ENCODE data around the gene FCRLB. TPM values are rescaled to one million over a fixed set of nuclear protein-coding genes. Genes with fewer than 3 reads are reported as not detected.
"Not testable (repeated sequence)": the region's sequence is repeated elsewhere in the genome, so short reads cannot be mapped to it uniquely, and the experiment has no call there.

The FCRLB gene
- total RNA-seq, 1 donor from 2014 or later: not detected

GRCh38 chr1:161766102-161766981, 45.0 kb downstream of the FCRLB start, which contains the start of gene ATF6:
ATF6 (plus strand) TSS chr1:161766320; CDS start chr1:161766361, 41 bp downstream.
- TF ChIP-seq CTCF (IDR thresholded peaks at IDR 0.05): no peak
- H3K27me3 ChIP-seq: no peaks in the 10 kb centered on the region
- peak within 1 kb of the TSS; percentile 55 to 93 for H3K4me3 ChIP-seq
- DNase-seq (ENCODE audit: low spot score in 2 of 2): peak; percentile 75 to 96
- H3K9me3 ChIP-seq: no peaks in the 10 kb centered on the region
- no peaks in the 10 kb centered on the region for H3K36me3 ChIP-seq
- peak within 1 kb of the TSS; percentile 77 to 91 for H3K27ac ChIP-seq
- intact Hi-C loops (cut with DNase I): loop anchor here (5.0 to 10.0 kb wide), 2 partner anchors 196 to 452 kb away; partner anchors contain the start of gene SDHC
- peaks cover 0 to 16% of the 10 kb centered on the region in 2 donors for H3K4me1 ChIP-seq

GRCh38 chr1:161768461-161768860, 47.1 kb downstream of the FCRLB start:
- intact Hi-C loops (cut with DNase I): loop anchor here (5.0 to 10.0 kb wide), 2 partner anchors 194 to 454 kb away; partner anchors contain the start of gene SDHC
- Histone ChIP-seq H3K9me3 (no peaks in the 10 kb centered on the region), H3K4me3 (no peak overlapping the region), H3K36me3 (no peaks in the 10 kb centered on the region), H3K4me1 (peaks cover 0 to 16% of the 10 kb centered on the region in 2 donors), H3K27ac (no peak overlapping the region), H3K27me3 (no peaks in the 10 kb centered on the region)
- no peak for DNase-seq (ENCODE audit: low spot score in 2 of 2)
- TF ChIP-seq CTCF (IDR thresholded peaks at IDR 0.05): no peak

GRCh38 chr1:161768986-161769672, 47.8 kb downstream of the FCRLB start:
- H3K4me1 ChIP-seq: peaks cover 0 to 16% of the 10 kb centered on the region in 2 donors
- H3K36me3 ChIP-seq: no peaks in the 10 kb centered on the region
- H3K4me3 ChIP-seq: no peak overlapping the region
- H3K9me3 ChIP-seq: no peaks in the 10 kb centered on the region
- no peak overlapping the region for H3K27ac ChIP-seq
- DNase-seq (ENCODE audit: low spot score in 2 of 2): no peak
- no peaks in the 10 kb centered on the region for H3K27me3 ChIP-seq
- intact Hi-C loops (cut with DNase I): loop anchor here (5.0 to 10.0 kb wide), 2 partner anchors 193 to 454 kb away; partner anchors contain the start of gene SDHC
- no peak for TF ChIP-seq CTCF (IDR thresholded peaks at IDR 0.05)

- H3K4me1 ChIP-seq: peaks cover 0 to 16% of the 10 kb centered on the region in 2 donors
- intact Hi-C loops (cut with DNase I): loop anchor here (5.0 to 10.0 kb wide), 2 partner anchors 193 to 455 kb away; partner anchors contain the start of gene SDHC
- not testable (repeated sequence) for H3K4me3 ChIP-seq; H3K27ac ChIP-seq; DNase-seq (ENCODE audit: low spot score in 2 of 2); H3K36me3 ChIP-seq; H3K27me3 ChIP-seq; H3K9me3 ChIP-seq
Observed at GRCh38 chr1:161769673-161770045, 48.3 kb downstream of the FCRLB start.

GRCh38 chr1:161770250-161770649, 48.9 kb downstream of the FCRLB start:
- H3K9me3 ChIP-seq: no peaks in the 10 kb centered on the region
- no peaks in the 10 kb centered on the region for H3K36me3 ChIP-seq
- no peak overlapping the region for H3K27ac ChIP-seq
- TF ChIP-seq CTCF (IDR thresholded peaks at IDR 0.05): no peak
- intact Hi-C loops (cut with DNase I): no loop called here
- H3K27me3 ChIP-seq: no peaks in the 10 kb centered on the region
- peaks cover 0 to 16% of the 10 kb centered on the region in 2 donors for H3K4me1 ChIP-seq
- no peak for DNase-seq (ENCODE audit: low spot score in 2 of 2)
- H3K4me3 ChIP-seq: no peak overlapping the region

Data from ascending aorta (tissue), 2 donors.